ENCODE results near the gene DCLRE1C.
A peak's percentile ranks its signal among the peaks of the same experiment; 100 is the strongest.
"Not testable (repeated sequence)": the region's sequence is repeated elsewhere in the genome, so short reads cannot be mapped to it uniquely, and the experiment has no call there.

Gene DCLRE1C

DNA sequence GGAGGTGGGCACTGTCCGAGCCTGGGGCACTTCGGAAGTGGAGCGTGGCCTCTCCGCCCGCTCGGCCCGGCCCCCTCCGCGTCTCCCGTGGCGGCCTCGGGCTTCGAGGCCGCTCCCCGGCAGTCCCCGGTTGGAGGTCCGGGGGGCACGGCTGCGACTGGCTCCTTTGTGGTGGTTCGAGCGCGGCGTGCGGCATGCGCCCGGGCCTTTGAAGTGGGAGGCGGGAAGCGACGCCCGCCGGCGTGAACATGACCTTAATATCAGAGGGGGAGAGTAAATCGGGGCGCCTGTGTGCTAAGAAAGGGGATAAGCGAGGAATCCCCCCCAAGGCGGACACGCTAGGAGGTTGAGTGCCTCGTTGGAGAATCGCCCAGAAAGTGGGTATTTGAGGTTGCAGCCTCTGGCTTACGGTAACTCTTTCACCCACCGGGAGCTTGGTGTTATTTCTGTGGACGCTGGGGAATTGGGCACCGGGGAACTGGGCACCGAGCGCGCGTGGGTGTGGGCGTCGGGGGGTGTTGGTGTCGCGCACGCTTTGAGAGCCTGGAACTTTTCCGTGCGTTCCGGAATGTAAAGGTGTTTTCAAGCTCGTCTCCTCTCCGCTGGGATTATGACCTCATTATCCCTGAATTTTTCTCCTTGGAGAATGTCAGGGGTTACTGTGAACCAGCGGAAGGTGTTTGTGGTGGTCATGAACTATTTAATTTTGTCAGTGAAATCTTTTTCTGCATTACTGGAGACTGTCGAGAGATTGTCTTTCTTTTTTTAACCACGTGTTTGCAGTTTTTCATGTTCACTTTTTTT is 74.6 kb downstream of the DCLRE1C start:
- DNase-seq: peak; percentile 19

DNA sequence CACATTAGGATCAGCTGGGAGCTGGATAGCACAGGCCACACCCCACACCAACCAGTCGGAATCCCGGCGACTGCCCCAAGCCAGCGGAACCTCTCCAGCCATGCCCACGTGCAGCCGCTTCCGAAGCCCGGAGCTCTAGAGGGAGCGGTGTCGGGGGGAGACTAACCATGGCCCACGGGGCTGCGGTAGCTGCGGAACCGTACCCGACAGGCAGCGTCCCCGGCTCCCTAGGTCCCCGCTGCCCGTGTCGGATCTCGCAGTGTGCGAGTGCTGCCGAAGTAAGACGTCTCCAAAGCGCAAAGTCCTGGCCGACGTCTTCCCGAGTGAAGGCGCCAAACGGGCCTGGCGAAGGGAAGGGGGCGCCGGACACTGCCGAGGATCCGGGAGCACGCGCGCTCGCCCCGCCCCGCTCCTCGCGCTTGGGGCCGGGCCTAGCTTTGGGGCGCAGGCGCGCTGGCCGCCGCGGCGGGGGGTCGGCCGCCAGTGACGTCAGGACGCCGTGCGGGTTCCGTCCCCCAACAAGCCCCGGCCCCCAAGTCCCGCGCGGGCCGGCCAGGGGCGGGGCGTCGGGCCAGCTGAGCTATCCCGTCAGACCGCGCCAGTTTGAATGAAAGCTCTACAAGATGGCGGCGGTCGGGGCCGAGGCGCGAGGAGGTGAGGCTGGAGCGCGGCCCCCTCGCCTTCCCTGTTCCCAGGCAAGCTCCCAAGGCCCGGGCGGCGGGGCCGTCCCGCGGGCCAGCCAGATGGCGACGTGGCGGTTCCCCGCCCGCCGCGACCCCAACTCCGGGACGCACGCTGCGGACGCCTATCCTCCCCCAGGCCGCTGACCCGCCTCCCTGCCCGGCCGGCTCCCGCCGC is 75.4 kb downstream of the DCLRE1C start, which contains the start of gene SUV39H2:
Gene SUV39H2, plus strand, starts transcription at position 601 of the 858 bp plus-strand sequence. Its CDS starts 23 bp downstream, at position 624.
- peak; percentile 93 for DNase-seq

DNA sequence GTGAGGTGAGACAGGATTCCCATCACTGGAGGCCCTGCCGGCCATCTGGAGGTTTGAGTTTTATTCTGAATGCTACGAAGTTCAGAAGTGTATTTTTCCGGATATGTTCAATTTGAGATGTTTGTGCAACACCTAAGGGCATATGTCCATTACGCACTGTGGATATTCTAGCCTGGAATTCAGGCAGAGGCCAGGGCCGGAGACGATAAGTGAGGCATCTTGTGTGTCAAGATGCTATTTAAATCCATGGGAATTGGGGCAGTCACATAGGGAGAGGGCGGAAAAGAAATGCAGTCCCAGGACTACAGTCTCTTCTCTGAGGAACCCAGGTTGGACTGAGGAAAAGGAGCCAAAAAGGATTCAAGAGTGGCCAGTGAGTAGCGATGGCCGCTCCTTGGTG is 77.1 kb downstream of the DCLRE1C start:
- no peak for DNase-seq

DNA sequence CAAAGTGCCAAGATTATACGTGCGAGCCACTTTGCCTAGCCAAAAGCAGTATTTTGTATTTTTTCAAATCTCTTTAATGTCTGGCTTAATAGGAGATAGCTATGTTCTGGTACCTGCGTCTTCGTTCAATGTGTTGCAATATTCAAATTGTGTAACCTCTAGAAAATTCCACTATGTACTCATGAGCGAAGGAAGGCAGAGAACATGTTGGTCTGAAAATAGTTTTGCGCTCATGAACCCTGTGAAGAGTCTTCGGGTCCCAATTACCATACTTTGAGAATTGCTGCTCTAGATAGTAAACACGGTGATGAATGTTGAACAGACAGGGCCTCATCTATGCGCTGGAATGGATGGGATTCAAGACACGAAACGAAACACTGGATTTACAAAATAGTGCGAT is 78.0 kb downstream of the DCLRE1C start:
- no peak for DNase-seq

DNA sequence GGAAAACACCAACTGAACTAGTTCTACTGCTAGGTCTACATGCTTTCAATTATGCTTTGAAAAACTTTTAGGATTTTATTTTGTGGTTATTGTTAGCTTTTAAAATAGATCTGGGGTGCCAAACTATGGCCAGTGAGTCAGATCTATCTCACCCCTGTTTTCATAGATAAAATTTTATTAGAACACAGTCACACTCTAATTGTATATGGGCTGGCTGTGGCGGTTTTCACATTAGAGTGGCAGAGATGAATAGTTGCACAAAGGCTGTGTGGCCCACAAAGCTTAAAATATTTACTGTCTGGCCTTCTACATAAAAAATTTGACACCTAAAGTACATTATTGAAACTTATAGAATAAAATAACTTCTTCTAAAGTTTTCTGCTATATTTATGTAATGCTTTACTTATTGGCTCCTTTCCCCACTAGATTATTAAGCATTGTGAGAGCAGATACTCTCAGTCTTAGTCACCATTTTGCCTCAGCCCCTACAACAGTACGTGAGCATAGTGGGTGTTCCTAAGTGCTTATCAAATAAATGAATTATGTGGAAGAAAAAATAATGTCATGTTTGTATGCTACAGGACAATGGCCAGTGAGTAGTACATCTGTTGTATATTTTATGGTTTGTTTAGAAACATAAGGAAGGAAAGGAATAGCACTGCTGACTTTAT is 80.7 kb downstream of the DCLRE1C start:
- no peak for DNase-seq

DNA sequence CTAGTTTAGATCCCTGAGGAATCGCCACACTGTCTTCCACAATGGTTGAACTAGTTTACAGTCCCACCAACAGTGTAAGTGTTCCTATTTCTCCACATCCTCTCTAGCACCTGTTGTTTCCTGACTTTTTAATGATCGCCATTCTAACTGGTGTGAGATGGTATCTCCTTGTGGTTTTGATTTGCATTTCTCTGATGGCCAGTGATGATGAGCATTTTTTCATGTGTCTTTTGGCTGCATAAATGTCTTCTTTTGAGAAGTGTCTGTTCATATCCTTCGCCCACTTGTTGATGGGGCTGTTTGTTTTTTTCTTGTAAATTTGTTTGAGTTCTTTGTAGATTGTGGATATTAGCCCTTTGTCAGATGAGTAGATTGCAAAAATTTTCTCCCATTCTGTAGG is 89.0 kb downstream of the DCLRE1C start:
- DNase-seq: not testable (repeated sequence)

DNA sequence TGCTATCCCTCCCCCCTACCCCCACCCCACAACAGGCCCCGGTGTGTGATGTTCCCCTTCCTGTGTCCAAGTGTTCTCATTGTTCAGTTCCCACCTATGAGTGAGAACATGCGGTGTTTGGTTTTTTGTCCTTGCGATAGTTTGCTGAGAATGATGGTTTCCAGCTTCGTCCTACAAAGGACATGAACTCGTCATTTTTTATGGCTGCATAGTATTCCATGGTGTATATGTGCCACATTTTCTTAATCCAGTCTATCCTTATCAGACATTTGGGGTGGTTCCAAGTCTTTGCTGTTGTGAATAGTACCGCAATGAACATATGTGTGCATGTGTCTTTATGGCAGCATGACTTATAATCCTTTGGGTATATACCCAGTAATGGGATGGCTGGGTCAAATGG is 89.4 kb downstream of the DCLRE1C start:
- DNase-seq: not testable (repeated sequence)

DNA sequence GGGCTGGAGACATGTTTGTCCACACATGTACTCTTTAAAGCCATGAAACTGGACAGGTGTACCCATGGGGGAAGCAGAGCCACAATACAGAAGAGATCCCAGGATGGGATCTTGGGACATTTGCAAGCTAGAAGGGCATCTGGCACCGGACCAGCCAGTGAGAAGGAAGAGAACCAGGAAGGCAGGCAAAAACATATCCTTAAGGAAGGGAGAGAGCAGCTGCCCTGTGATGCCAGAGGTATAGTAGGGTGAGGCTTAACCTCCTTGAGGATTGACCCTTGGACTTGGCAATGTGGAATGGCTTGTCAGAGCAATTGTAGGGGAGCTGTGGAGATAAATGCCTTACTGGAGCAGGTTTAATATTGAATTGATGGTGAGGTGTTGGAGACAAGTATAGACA is 93.1 kb downstream of the DCLRE1C start:
- no peak for DNase-seq

DNA sequence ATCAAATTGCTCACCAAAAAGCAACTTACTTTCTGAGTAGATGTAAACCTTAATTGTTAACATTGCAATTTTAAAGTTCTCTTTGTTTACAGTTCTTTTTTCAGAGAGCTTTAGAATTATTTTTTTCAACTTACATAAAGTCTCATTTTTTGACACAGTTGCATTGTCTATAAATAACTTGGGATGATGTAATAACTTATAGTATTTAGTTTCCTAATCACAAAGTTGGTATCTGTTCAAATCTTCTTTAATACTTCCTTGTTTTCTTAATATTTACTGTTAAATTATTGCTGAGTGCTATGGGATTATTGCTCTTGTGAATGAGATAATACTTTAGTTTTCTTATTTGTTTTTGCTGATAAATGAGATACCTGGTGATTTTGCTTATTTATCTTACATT is 94.1 kb downstream of the DCLRE1C start:
- no peak for DNase-seq

DNA sequence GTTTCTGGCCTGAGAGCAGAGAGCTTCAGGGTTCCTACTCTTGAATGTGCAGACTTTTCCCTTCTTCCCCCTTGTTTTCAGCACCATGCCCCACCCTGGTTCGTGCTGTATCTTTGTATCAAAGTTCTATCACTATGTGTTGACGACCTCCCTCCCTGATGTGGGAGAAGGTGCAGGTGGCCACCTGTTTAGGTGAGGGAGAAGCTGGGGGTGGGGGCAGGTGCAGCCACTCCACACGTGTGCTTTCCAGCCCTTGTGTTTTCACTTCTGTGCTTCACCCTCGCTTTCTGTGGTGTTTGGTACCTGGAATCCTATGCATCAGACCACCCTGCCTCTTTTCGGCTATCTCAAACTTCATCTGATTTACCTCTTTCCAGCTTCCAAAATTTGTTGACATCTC is 94.9 kb downstream of the DCLRE1C start:
- DNase-seq: no peak

DNA sequence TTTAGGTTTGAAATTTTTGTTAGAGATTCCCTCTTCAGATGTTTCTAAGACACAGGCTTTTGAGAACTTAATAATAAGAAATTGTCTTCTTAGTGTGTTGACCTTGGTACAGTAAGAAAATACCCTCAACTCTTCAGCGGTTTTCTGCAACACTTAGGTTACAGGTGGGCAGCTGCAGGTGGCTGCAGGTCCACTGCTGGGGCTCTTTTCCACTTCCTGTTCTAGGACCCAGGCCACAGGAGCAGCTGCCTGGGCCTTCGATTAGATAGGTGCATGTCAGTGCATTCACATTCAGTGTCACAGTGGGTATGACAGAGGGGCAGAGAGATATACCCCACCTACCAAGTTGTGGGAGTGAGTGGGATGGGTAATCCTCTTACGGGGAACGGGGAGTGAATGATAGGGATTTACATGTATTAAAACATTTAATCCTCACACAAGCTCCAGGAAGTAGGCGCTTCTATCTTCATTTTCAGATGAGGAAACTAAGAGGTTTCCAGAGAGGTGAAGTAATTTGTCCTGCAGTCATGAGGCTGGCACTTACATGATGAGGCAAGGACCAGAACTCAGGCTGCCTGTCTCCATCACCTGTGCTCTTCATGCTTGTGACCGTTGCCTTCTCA is 95.4 kb downstream of the DCLRE1C start:
- DNase-seq: no peak

DNA sequence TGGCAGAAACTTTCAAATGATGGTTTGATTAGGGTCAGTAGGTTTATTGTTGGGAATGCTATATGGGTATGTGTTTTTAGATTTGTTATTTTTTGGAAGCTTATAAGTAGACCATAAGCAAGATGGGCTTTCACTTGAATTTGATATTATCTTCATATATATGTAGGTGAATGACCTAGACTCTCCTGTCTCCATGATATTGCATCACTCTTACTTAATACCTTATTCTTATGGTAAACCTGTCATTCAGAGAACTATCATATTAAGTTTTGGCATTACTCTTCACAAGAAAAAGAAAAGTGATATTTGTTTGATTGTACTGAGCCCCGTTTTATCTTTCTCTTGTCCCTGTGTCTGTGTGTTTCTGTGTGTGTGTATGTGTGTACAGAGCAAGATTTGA is 98.4 kb downstream of the DCLRE1C start:
- DNase-seq: no peak

DNA sequence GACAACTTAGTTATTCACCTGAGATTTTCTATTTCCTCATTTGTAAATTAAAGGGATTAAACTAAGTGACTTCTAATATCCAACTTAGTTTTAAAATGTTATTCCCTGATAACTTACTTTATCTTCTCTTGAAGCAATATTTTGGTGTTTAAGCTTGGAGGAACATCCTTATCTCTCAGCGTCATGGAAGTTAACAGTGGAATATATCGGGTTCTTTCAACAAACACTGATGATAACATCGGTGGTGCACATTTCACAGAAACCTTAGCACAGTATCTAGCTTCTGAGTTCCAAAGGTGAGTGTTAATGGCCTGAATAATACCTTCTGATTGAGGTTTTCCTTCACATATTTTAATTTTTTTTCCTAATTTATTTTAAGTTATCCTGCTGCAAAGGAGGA is 101.7 kb downstream of the DCLRE1C start:
- DNase-seq: no peak

Data from CD4-positive, alpha-beta T cell treated with Interferon gamma for 1 hour (primary cell).